HepG2 (cell line): ENCODE data around the gene PPM1M. TPM values are rescaled to one million over a fixed set of nuclear protein-coding genes. Genes with fewer than 3 reads are reported as not detected.

Experiments used
- AGO1 ChIP-seq: fragments of 200-400 bp; formaldehyde crosslinking; IDR thresholded peaks from 2 replicates; pipeline ENCODE4 v1.6.1; 2017; ENCODE audit warnings: mild to moderate bottlenecking, low read depth, low read length, moderate library complexity; ENCODE audit not compliant: poor library complexity, severe bottlenecking
- ATF7-NPFF ChIP-seq: sonication (generic); formaldehyde crosslinking; IDR thresholded peaks from 2 replicates; pipeline ENCODE4 v1.8.1; 2023; ENCODE audit warnings: mild to moderate bottlenecking, low read depth, missing genetic modification reagents, moderate library complexity
- CBX1 ChIP-seq: IDR thresholded peaks from one replicate; pipeline ENCODE4 v1.6.1; 2016; ENCODE audit warnings: antibody characterized with exemption, low read depth
- DDIT3 ChIP-seq: sonication (generic); formaldehyde crosslinking; IDR thresholded peaks from 2 replicates; pipeline ENCODE4 v1.4.0; 2020; ENCODE audit warnings: mild to moderate bottlenecking, missing genetic modification reagents
- E2F1 ChIP-seq: sonication (generic); formaldehyde crosslinking; IDR thresholded peaks from 2 replicates; pipeline ENCODE4 v1.5.0; 2020; ENCODE audit warnings: missing genetic modification reagents
- EEA1 ChIP-seq: sonication (generic); formaldehyde crosslinking; IDR thresholded peaks from 2 replicates; pipeline ENCODE4 v1.5.1; 2020; ENCODE audit warnings: mild to moderate bottlenecking, missing genetic modification reagents, borderline replicate concordance
- FOSL1 ChIP-seq: sonication (generic); formaldehyde crosslinking; IDR thresholded peaks from 2 replicates; pipeline ENCODE4 v1.9.0; 2021; ENCODE audit warnings: missing genetic modification reagents, borderline replicate concordance
- FOSL2 ChIP-seq: sonication (generic); formaldehyde crosslinking; IDR thresholded peaks from 2 replicates; pipeline ENCODE4 v1.4.0; 2020; ENCODE audit warnings: missing genetic modification reagents
- GABPB1 ChIP-seq: IDR thresholded peaks from 2 replicates; pipeline ENCODE4 v1.6.1; 2016; ENCODE audit warnings: mild to moderate bottlenecking, missing genetic modification reagents, moderate library complexity, missing compliant biosample characterization
- GATA4 ChIP-seq: sonication (generic); IDR thresholded peaks from 2 replicates; pipeline ENCODE4 v1.6.1; 2016; ENCODE audit warnings: antibody characterized with exemption, low read depth, borderline replicate concordance
- HMGA1 ChIP-seq: sonication (generic); formaldehyde crosslinking; conservative IDR thresholded peaks from 2 replicates; pipeline ENCODE4 v1.4.0; 2020; ENCODE audit warnings: missing genetic modification reagents
- HNRNPLL ChIP-seq: fragments of 200-400 bp; formaldehyde crosslinking; IDR thresholded peaks from 2 replicates; pipeline ENCODE4 v1.6.1; 2017; ENCODE audit warnings: mild to moderate bottlenecking, low read depth, low read length; ENCODE audit not compliant: poor library complexity, severe bottlenecking
- MAFF ChIP-seq: IDR thresholded peaks from 2 replicates; pipeline ENCODE4 v1.6.1; 2011; ENCODE audit warnings: low read depth, low read length, improper control_type of control experiment
- MEIS2 ChIP-seq: sonication (generic); formaldehyde crosslinking; IDR thresholded peaks from 2 replicates; pipeline ENCODE4 v1.9.0; 2021; ENCODE audit warnings: mild to moderate bottlenecking, missing genetic modification reagents
- MTF2 ChIP-seq: sonication (generic); formaldehyde crosslinking; IDR thresholded peaks from 2 replicates; pipeline ENCODE4 v1.5.0; 2020; ENCODE audit warnings: missing genetic modification reagents, borderline replicate concordance
- PAXIP1 ChIP-seq: sonication (generic); formaldehyde crosslinking; conservative IDR thresholded peaks from 2 replicates; pipeline ENCODE4 v1.4.0; 2020; ENCODE audit warnings: mild to moderate bottlenecking, missing genetic modification reagents, moderate library complexity
- SALL2 ChIP-seq: sonication (generic); formaldehyde crosslinking; IDR thresholded peaks from 2 replicates; pipeline ENCODE4 v1.8.1; 2023; ENCODE audit warnings: mild to moderate bottlenecking, missing genetic modification reagents, inconsistent platforms
- SATB2 ChIP-seq: sonication (generic); formaldehyde crosslinking; IDR thresholded peaks from 2 replicates; pipeline ENCODE4 v1.5.0; 2020; ENCODE audit warnings: missing genetic modification reagents
- TERF1 ChIP-seq: sonication (generic); formaldehyde crosslinking; IDR thresholded peaks from 2 replicates; pipeline ENCODE4 v1.8.0; 2022; ENCODE audit warnings: mild to moderate bottlenecking, missing genetic modification reagents, moderate library complexity
- ZBTB7B ChIP-seq: sonication (generic); formaldehyde crosslinking; IDR thresholded peaks from 2 replicates; pipeline ENCODE4 v1.4.0; 2020; ENCODE audit warnings: missing genetic modification reagents
- ZNF224 ChIP-seq: sonication (generic); formaldehyde crosslinking; IDR thresholded peaks from 2 replicates; pipeline ENCODE4 v1.5.0; 2020; ENCODE audit warnings: mild to moderate bottlenecking, missing genetic modification reagents
- ZNF430 ChIP-seq: sonication (generic); formaldehyde crosslinking; IDR thresholded peaks from 2 replicates; pipeline ENCODE4 v1.9.0; 2021; ENCODE audit warnings: mild to moderate bottlenecking, missing genetic modification reagents
- ZNF484 ChIP-seq: sonication (generic); formaldehyde crosslinking; IDR thresholded peaks from 2 replicates; pipeline ENCODE4 v1.5.1; 2020; ENCODE audit warnings: mild to moderate bottlenecking, low read depth, missing genetic modification reagents, borderline replicate concordance
- ZNF564 ChIP-seq: sonication (generic); formaldehyde crosslinking; IDR thresholded peaks from 2 replicates; pipeline ENCODE4 v1.8.1; 2023; ENCODE audit warnings: mild to moderate bottlenecking, missing genetic modification reagents
- ZNF879 ChIP-seq: sonication (generic); formaldehyde crosslinking; IDR thresholded peaks from 2 replicates; pipeline ENCODE4 v1.8.1; 2023; ENCODE audit warnings: missing genetic modification reagents
- polyA plus RNA-seq, 8 experiments: library from polyadenylated mRNA; depleted of rRNA in 3 of 8; stranded (reverse) in 7 of 8; unstranded in 1 of 8; fragments of >200 nt; fragmentation: Illumina TruSeq in 4 of 8; extraction: Trizol in 4 of 8; gene quantifications; 2 replicates each; pipeline versions ENCODE4 v1.2.1 to v1.2.3, GENCODE V29; 2011 to 2016; ENCODE audit warnings: low read depth in 4 of 8, missing spikeins in 1 of 8, mixed read lengths in 1 of 8; ENCODE audit not compliant: insufficient read depth in 1 of 8
- total RNA-seq, 5 experiments: library from RNA; depleted of rRNA; stranded (reverse); fragments of >200 nt; fragmentation: Illumina TruSeq; extraction: Trizol; gene quantifications; 2 replicates each; pipeline ENCODE4 v1.2.3, GENCODE V29; 2016; ENCODE audit warnings: low read depth in 1 of 5

Gene PPM1M
- total and polyA plus RNA-seq, 2 of the 13 experiments (the other 11 are each of a cell fraction or from before 2014, with no cell fraction given): 2.5 to 5.9 TPM

DNA sequence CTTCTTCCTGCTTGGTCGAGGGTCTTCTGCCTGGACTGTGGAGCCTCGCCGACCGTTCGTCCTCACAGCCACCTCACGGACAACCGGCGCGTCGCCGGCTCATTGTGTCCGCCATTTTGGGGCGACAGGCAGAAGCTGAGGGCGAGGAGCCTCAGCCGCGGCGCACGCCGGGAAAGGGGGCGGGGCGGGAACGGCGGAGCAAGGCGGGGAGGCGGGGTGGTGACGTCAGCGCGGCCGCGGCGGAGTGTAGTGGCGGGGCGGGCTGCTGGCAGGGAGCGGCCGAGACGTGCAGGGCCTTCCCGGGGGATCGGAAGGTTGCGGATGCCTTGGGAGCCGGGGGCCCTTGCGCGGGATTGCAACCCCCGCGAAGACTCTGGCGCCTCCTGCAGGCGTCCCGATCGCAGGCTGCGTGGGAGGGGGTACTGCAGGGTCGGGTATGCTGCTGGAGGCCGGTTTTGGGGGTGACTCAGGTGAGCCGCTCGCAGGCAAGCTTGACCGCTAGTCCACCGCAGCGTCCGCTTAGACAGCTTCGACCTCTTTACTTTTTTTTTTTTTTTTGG is 33.0 kb downstream of the PPM1M start, which contains the start of gene WDR82 (continued):
- peak; percentile 23; the same call in 1 of the 2 replicates for TF ChIP-seq PAXIP1
- TF ChIP-seq ZNF484 (CRISPR knock-in tag): no peak
- TF ChIP-seq ZNF224 (CRISPR knock-in tag): 0 out of 2 replicates have a peak, but pooled peaks have one; percentile 40
- TF ChIP-seq MAFF: no peak
- peak; percentile 43 for TF ChIP-seq ZNF564 (CRISPR knock-in tag)
- peak; percentile 89; the same call in 1 of the 2 replicates for TF ChIP-seq ZBTB7B
- no peak for TF ChIP-seq FOSL1 (CRISPR knock-in tag)
- 0 out of 2 replicates have a peak, but pooled peaks have one; percentile 51 for TF ChIP-seq ZNF879 (CRISPR knock-in tag)
- peak; percentile 25 for TF ChIP-seq CBX1
- TF ChIP-seq HMGA1: no peak
- TF ChIP-seq ZNF430: peak; percentile 62; the same call in 1 of the 2 replicates
- peak; percentile 41; the same call in 1 of the 2 replicates for TF ChIP-seq FOSL2 (CRISPR knock-in tag)
- 0 out of 2 replicates have a peak, but pooled peaks have one; percentile 31 for TF ChIP-seq MTF2 (CRISPR knock-in tag)
- no peak for TF ChIP-seq AGO1
- TF ChIP-seq MEIS2 (CRISPR knock-in tag): peak; percentile 69
- peak; percentile 86 for TF ChIP-seq SALL2 (CRISPR knock-in tag)
- TF ChIP-seq GATA4: peak; percentile 46; the same call in 1 of the 2 replicates
- TF ChIP-seq ATF7-NPFF (CRISPR knock-in tag): peak; percentile 91; the same call in 1 of the 2 replicates
- TF ChIP-seq EEA1 (CRISPR knock-in tag): no peak
- peak; percentile 79 for TF ChIP-seq E2F1 (CRISPR knock-in tag)
- no peak for TF ChIP-seq TERF1 (CRISPR knock-in tag)
- TF ChIP-seq DDIT3 (CRISPR knock-in tag): no peak
- TF ChIP-seq GABPB1 (CRISPR knock-in tag): peak; percentile 77
- TF ChIP-seq SATB2: 0 out of 2 replicates have a peak, but pooled peaks have one; percentile 63
- TF ChIP-seq HNRNPLL: peak; percentile 11
